GM21381 (cell line): ENCODE results near the gene OLFM1.
"Not testable (repeated sequence)": the region's sequence is repeated elsewhere in the genome, so short reads cannot be mapped to it uniquely, and the experiment has no call there.

Experiments used
- ATAC-seq: cut with Tn5 transposase; IDR thresholded peaks from one replicate; pipeline ENCODE4 v1.9.1; 2021; ENCODE audit warnings: mild to moderate bottlenecking, moderate library complexity; ENCODE audit not compliant: unreplicated experiment

The OLFM1 gene

GRCh38 chr9:135104761-135105160 lies 17.3 kb downstream of the OLFM1 start:
- ATAC-seq: no peak

- no peak for ATAC-seq
Observed at GRCh38 chr9:135105211-135105745, 17.8 kb downstream of the OLFM1 start.

- ATAC-seq: no peak
Observed at GRCh38 chr9:135105938-135106491, 18.5 kb downstream of the OLFM1 start.

- ATAC-seq: no peak
Observed at GRCh38 chr9:135106551-135107270, 19.2 kb downstream of the OLFM1 start.

GRCh38 chr9:135107581-135108235 lies 20.2 kb downstream of the OLFM1 start:
- no peak for ATAC-seq

- ATAC-seq: no peak
Observed at GRCh38 chr9:135108831-135109510, 21.5 kb downstream of the OLFM1 start.

- no peak for ATAC-seq
Observed at GRCh38 chr9:135109650-135110049, 22.2 kb downstream of the OLFM1 start.

GRCh38 chr9:135110416-135110815 lies 22.9 kb downstream of the OLFM1 start:
- no peak for ATAC-seq

GRCh38 chr9:135111600-135111999 lies 24.1 kb downstream of the OLFM1 start:
- ATAC-seq: not testable (repeated sequence)

- ATAC-seq: no peak
Observed at GRCh38 chr9:135116371-135116770, 28.9 kb downstream of the OLFM1 start.

- ATAC-seq: no peak
Observed at GRCh38 chr9:135116881-135117280, 29.4 kb downstream of the OLFM1 start.

GRCh38 chr9:135117281-135117680 lies 29.8 kb downstream of the OLFM1 start:
- ATAC-seq: no peak

- ATAC-seq: no peak
Observed at GRCh38 chr9:135119496-135120064, 32.1 kb downstream of the OLFM1 start.

- no peak for ATAC-seq
Observed at GRCh38 chr9:135120249-135120648, 32.8 kb downstream of the OLFM1 start.

GRCh38 chr9:135122316-135122715 lies 34.8 kb downstream of the OLFM1 start:
- no peak for ATAC-seq

- ATAC-seq: no peak
Observed at GRCh38 chr9:135123126-135123772, 35.8 kb downstream of the OLFM1 start.

GRCh38 chr9:135123773-135124134 lies 36.3 kb downstream of the OLFM1 start:
- no peak for ATAC-seq

GRCh38 chr9:135126451-135127187 lies 39.2 kb downstream of the OLFM1 start:
- ATAC-seq: no peak

- no peak for ATAC-seq
Observed at GRCh38 chr9:135127718-135128670, 40.5 kb downstream of the OLFM1 start.
